ENCODE results near the gene OGFOD2. TPM values are rescaled to one million over a fixed set of nuclear protein-coding genes. Genes with fewer than 3 reads are reported as not detected.

The OGFOD2 gene
- total RNA-seq, 1 donor from 2014 or later: 23.4 TPM

DNA sequence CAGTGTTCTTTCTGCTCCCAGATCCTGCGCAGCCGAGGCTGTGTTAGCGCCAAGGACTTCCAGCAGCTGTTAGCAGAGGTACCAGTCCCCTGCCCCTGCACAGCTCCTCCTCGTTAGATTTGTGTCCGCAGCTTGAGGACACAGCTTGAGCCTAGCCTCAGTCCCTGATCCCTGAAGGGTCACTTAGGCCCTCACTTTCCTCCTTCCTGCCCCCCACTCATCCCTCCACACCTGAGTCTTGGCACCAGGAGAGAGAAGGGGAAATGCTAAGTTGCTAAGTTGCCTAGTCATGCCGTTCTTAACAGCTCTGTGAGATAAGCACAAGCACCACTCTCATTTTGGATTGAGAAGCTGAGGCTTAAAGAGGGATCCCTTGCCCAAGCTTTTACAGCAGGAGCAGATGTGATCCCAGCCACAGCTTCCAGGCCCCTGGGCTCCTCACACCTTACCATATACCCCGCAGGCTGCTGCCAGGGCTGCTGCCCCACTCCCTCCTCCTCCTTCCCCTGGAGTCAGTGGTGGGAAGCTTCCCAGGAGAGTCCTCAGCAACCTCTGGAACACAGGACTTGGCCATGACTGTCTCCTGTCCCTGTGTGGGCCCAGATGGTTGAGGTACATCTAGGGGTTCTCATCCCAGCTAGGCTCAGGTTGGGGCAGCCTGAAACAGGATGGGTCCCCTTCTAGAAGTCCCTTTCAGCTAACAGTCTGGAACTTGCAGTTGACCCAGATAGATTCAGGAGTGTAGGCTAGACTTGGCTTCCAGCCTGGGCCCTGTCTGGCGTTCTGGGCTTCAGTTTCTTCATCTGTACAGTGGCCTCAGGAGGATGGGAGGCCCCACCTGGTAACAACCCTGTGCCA, 975 bp downstream of the OGFOD2 start:
- intact Hi-C loops (cut with micrococcal nuclease): loop anchor here (1.0 to 10.0 kb wide), 8 partner anchors 79 to 1181 kb away; partner anchors contain the start of genes CCDC92, KNTC1, MPHOSPH9 and MTRFR

- intact Hi-C loops (cut with micrococcal nuclease): loop anchor here (10.0 kb wide), 3 partner anchors 452 to 1182 kb away; partner anchors contain the start of genes CCDC92, KNTC1, RHOF and RSRC2
These were observed 1.6 kb downstream of the OGFOD2 start for GRCh38 chr12:122976648-122976975.

GRCh38 chr12:122977153-122977552, 2.1 kb downstream of the OGFOD2 start:
- intact Hi-C loops (cut with micrococcal nuclease): loop anchor here (10.0 kb wide), 3 partner anchors 452 to 1182 kb away; partner anchors contain the start of genes CCDC92, KNTC1, RHOF and RSRC2

DNA sequence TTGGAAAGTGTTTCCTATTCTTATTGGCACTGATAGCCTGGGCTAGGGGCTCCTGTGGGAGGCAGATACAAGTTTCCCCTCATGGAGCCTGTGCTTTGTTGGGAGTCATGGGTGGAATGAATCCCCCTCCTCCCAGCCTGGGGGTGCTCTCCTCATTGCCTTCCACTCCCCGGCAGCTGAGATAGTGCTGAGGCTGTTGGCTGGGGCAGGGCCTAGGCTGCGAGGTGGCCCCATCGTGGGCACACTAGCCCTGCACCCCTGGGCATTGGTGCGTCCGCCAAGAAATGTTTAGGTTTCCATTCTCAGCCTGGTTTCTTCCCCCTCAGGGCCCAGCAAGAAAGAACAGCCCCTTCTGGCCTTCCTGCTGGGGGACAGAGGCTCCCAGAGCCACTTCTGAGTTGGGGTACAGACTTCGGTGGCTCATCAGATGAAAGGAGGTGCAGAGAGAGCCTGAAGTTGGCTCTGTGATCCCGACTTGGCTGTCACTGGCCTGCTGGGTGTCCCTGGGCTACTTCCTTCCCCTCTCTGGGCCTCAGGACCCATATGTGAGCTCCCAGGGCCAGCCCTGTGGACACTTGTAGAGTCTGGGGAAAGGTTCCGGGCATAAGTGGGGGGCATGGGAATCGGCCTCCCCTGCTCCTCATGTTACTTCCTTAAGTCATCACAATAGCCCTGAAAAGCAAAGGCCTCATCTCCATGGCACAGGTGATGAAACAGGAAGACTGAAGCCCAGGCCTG, 2.8 kb downstream of the OGFOD2 start:
- intact Hi-C loops (cut with micrococcal nuclease): loop anchor here (10.0 kb wide), 3 partner anchors 453 to 1183 kb away; partner anchors contain the start of genes CCDC92, KNTC1, RHOF and RSRC2

GRCh38 chr12:122978507-122978955, 3.5 kb downstream of the OGFOD2 start:
- intact Hi-C loops (cut with micrococcal nuclease): loop anchor here (10.0 kb wide), 3 partner anchors 454 to 1184 kb away; partner anchors contain the start of genes CCDC92, KNTC1, RHOF and RSRC2

GRCh38 chr12:122979001-122979907, 4.2 kb downstream of the OGFOD2 start:
- intact Hi-C loops (cut with micrococcal nuclease): loop anchor here (10.0 kb wide), 3 partner anchors 454 to 1184 kb away; partner anchors contain the start of genes CCDC92, KNTC1, RHOF and RSRC2

DNA sequence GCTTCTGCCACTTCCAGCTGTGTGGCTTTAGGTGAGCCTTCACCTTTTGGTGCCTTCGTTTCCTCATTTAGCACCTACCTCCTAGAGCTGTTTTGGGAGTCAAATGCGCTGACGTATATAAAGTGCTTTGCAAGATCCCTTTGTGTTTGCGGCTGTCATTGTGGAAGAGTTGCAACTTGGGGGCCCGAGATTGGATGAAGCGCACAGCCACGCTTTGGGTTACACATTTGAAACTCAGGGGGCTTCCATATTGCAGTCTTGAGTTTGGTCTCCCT, 4.8 kb downstream of the OGFOD2 start:
- intact Hi-C loops (cut with micrococcal nuclease): loop anchor here (10.0 kb wide), 3 partner anchors 455 to 1185 kb away; partner anchors contain the start of genes CCDC92, KNTC1, RHOF and RSRC2

- intact Hi-C loops (cut with micrococcal nuclease): no loop called here
These were observed 5.4 kb downstream of the OGFOD2 start, which contains the start of gene ARL6IP4 for GRCh38 chr12:122980183-122981035. ARL6IP4 (plus strand) TSS chr12:122980681; CDS start chr12:122981140, 459 bp downstream.

- intact Hi-C loops (cut with micrococcal nuclease): no loop called here
These were observed 6.0 kb downstream of the OGFOD2 start for GRCh38 chr12:122981036-122981471.

DNA sequence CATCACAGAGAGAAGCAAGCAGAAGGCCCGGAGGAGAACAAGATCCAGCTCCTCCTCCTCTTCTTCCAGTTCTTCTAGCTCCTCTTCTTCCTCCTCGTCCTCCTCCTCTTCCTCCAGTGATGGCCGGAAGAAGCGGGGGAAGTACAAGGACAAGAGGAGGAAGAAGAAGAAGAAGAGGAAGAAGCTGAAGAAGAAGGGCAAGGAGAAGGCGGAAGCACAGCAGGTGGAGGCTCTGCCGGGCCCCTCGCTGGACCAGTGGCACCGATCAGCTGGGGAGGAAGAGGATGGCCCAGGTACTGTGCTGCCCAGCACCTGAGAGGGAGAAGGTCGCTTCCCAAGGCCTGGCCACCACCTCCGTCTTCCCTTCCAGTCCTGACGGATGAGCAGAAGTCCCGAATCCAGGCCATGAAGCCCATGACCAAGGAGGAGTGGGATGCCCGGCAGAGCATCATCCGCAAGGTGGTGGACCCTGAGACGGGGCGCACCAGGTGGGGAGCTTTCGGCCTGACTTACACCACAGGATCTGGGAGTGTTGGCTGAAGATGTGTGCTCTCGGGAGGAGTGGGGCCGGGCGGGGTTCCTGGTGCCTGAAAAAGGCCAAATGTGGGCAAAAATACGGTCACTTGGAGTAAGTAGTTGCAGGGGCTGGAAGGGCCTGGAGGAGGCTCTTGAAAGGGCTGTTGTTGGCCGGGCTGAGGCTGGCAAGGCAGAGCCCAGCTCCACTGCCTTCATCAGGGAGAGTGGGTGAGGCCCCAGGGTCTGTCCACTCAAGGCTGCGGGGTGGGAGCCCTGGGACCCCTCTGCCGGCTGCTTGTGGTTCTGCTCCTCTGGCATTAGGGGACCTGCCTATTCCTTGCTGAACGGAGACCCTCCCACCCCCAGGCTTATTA, 6.8 kb downstream of the OGFOD2 start:
- intact Hi-C loops (cut with micrococcal nuclease): no loop called here

DNA sequence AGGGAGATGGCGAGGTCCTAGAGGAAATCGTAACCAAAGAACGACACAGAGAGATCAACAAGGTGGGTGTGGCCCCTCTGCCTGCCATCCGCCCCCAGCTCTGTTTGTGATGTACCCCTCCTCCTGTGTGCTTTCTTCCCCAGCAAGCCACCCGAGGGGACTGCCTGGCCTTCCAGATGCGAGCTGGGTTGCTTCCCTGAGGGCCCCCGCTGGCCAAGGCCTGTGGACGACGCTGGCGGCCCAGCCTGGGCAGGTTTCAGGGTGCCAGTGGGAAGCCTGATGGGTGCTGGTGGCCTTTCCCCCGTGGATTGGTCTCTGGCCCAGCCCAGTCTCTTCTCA, 7.4 kb downstream of the OGFOD2 start:
- intact Hi-C loops (cut with micrococcal nuclease): no loop called here

DNA sequence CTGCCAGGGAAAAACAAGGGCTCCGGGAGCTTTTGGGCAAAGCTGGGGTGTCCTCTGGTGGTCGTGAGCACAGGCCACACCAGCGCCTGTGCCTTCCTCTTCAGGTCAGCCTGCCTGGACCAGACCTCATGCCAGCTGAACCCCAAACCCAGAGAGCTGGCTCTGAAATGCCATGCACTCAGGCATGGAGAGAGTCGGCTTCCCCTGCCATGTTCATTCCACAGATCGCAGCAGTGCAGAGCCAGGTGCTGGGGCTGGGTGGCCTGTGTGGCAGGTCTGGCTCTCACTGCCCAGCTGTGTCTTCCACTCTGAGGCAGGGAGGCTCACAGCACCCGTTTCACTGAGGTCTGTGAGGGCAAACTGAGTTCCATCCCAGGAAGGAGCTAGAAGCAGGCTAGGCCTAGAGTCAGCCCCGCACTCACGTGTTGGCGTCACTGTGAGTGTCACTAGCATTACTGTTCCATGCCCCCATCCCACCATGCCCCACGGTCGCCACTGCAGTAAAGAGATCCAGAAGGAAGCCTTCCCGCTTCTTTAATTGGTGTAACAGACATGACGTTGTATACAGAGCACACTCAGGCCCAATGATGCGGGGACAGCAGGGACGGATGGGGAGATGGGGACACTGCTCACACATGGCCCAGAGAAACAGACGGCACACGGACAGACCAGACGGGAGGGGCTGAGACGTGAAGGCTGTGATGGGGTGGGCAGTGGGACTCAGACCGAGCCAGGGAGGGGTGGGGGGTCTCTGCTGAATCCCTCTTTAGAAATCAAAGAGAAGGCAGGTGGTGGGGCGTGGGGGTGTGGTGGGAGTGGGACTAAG, 8.1 kb downstream of the OGFOD2 start:
- intact Hi-C loops (cut with micrococcal nuclease): no loop called here

GRCh38 chr12:122983789-122984515, 8.9 kb downstream of the OGFOD2 start:
- intact Hi-C loops (cut with micrococcal nuclease): no loop called here

- intact Hi-C loops (cut with micrococcal nuclease): no loop called here
These were observed 9.7 kb downstream of the OGFOD2 start for GRCh38 chr12:122984612-122985337.

- intact Hi-C loops (cut with micrococcal nuclease): no loop called here
These were observed 10.6 kb downstream of the OGFOD2 start for GRCh38 chr12:122985338-122986257.
